CD4-positive, alpha-beta T cell treated with Interferon gamma for 1 hour (primary cell): ENCODE data around the gene COL4A1.
"Not testable (repeated sequence)": the region's sequence is repeated elsewhere in the genome, so short reads cannot be mapped to it uniquely, and the experiment has no call there.

Experiments used
- DNase-seq: peaks from one replicate; pipeline ENCODE4 v3.0.0-alpha.2; 2020

Gene COL4A1

DNA sequence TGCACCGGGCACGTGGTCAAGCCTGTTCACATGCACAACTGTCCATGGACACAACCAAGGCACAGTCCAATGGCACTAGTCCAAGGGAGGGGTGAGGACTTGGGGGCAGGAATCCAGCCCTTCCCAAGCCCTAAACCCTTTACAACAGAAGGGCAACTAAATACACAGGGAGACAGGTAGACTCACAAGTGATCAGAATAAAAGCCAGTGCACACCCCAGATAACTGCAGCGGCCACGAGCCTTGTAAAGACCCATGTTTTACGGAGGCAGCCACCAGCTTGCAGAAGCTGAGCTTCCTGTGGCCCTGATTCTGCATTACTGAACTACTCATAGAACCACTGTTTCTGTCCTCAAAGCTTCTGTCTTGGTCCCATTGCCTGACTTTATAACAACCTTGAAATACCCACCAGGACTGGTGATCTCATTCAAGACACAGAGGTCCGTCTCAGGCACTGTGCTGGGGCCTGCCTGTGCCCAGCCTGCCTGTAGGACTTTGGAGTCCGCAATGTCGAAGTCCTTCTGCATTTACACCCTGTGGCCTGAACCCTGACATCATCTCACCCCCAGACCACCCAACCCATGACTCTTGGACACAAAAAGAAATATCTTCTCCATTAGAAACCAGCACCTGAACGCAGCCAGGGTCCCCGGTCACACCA lies 181.2 kb downstream of the COL4A1 start:
- DNase-seq = no peak

DNA sequence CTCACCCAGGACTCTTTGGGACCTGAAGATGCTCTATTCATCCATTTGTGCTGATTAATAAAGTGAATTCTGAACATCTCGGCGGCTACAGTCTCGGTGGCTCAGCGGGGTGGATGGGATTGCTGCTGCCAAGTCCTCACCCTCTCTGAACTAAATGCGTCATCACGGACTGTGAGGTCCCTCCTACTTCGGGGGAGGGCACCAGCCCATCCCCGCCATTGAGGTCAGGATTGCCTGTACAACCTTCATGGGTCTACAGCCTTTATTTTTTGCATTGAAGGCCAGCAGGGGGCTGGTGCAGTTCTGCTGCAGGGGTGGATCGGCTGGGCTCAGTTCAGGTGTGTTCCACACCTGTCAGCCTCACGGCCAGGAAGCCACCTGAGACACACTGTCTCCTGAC lies 181.8 kb downstream of the COL4A1 start:
- DNase-seq = no peak

DNA sequence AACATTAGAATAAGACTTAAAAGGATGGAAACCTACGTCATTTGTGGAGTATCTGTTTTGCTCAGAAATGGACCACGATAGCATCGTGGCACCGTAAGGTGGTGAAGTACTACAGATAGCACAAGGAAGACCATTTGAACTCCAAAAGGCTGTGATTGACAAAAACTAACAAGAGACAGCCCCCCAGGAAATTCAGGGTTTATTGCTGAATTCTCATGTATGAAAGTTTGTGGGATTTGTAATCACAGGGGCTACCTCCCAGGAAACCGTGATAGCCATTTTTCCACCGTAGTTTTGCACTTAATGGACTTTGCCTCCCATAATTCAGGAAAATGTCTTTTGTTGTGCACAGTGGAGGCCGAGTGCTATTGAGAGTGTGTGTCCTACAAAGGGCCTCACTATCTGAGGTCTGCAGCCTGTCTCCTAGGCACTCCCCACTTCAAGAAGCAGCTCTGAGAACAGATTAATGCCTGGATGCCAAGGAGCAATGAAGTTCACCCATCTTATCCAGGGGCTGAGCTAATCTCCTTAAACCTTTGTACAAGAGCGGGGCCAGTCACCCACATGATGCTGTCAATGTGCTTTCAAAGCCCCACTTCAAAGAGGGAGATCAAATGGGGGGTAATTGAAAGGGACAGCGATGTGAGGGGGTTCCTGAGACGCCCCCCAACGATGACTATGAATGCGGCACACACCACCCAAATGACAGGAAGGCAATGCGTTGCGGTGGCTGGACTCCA lies 182.6 kb downstream of the COL4A1 start:
- DNase-seq = no peak

DNA sequence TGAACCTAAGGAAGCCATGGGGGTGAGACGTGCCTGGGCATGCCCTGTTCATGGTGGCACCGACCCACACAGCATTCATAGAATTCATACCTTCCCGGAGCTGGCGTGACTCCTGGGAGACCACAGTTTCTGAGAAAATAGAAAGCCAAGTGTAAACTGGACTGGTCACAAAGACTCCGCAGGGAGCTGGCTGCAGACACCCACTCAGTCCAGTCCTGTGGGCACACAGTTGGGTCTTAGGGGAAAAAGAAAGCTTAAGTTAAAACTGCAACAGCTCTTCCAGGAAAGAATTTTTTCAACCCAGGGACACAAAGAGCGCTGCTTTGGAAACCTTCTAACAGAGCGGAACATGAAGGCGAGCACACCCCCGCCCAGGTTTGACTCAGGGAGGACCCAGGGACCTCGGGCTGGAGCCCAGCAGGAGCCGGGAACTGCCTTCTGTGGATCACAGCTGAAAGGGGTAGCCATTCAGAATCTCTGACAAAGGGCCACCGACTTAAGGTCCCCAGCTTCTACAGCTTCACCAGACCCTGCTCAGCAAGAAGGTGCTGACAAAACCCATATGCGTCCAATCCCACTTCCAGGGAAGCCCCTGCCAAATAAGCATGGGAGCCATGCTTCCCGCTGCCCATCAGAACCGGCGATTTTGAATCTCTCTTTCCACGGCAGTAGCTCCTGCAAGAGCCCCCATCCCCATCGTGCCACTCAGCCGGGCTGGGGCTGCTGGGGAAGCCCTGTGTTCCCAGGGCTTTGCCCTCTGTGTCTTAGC lies 183.7 kb downstream of the COL4A1 start:
- DNase-seq = no peak

DNA sequence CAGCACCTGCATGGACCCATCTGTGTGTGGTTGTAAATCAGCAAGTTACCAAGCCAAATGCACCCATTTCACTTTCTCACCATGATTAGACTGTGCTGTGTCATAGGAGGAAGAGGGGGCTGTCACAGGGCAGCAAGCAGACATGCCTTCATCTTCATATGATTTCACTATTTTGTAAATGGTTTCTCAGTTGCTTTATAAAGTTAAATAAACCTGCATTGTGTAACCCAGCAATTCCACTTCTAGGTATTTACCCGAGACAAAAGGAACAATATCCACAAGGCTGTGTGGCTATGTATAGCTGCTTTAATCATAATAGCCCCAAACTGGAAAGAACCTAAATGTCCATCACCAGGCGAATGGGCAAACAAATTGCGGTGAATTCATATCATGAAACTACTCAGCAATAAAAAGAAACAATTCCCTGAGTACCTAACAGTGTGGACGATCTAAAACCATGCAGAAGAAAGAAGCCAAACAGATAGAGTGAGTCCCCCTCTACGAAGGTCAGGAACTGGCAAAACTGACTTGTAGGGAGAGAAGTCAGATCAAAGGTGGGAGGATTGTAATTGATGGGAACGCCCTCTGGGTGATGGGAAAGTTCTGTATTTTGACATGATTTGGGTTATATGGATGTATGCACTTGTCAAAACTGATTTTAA lies 185.4 kb downstream of the COL4A1 start:
- no peak for DNase-seq

DNA sequence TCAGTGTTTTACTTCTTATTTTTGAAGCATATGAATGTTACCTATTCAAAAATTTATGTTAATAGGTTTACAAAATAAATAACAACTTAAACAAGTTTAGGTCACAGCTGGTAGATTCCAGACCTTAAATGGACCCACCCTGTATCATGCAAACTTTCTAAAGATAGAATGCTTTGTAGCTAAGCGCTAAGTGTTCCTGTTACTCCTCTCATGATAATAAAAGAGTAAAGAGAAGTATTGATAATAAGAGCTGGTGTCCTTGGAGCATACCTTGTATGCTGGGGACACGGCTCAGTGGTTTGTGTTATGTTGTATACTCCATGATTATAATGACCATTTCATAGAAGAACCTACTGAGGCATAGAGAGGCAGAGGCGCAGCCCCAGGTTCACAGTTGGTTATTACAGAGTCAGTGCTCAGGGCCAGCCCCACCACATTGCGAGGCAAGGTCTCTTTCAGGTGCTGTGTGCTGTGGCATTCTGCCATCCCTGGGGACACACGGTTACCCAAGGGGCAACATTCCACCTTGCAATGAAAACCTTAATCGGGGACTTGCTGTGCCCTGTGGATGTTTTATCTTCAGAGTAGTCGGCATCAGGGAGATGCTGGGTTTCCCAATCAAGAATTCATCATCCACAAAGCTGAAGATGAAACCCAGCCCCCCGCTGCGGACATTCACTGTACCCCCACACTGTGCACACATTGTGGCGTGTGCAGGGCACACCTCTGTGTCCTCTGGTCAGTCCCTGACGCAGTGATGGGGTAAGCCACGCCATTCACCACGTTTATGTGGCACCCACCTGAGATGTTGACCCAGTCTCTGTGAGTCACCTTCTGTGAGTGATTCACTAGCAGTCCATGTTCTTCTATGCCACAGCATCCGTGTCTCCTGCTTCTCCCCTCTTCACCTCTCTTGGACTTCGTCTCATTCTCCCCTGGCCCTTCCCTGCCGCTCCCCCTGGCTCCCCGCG lies 186.7 kb downstream of the COL4A1 start:
- no peak for DNase-seq

DNA sequence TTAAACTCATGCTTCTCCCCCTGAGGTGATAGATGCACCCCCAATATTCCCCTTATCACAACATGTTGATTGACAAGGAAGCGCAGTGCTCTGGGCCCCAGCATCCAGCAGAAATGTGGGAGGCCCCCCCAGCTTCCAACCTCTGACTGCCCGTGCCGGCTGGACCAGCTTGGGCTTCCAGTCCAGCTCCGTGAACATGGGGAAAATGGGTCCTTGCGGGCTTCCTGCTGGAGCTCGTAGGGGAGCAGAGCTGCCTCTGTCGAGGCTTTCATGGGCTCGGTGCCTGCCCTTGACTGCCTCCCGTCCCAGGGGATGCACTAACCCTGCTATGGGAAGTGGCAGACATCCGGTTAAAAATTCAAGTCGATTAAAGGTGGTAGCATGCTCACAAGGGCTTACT lies 188.9 kb downstream of the COL4A1 start:
- no peak for DNase-seq

DNA sequence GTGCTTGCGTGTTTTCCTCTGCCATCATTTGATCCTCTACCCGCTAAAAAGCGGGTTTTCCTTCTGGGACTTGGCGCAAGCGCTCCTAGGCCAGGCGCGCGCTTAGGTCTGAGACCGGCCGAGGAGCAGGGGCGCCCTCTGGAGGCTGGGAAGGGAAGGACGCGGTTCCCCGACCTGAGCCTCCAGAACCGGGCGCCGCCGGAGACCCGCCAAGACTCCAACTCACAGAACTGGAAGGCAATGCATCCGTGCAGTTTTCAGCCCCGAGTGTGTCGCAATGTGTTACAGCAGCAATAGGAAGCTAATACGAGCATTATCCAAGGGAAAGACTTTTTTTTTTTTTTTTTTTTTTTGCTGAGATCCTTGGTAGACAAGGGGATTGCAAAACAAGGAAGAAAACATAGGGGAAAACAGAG lies 190.9 kb downstream of the COL4A1 start:
- DNase-seq = no peak

DNA sequence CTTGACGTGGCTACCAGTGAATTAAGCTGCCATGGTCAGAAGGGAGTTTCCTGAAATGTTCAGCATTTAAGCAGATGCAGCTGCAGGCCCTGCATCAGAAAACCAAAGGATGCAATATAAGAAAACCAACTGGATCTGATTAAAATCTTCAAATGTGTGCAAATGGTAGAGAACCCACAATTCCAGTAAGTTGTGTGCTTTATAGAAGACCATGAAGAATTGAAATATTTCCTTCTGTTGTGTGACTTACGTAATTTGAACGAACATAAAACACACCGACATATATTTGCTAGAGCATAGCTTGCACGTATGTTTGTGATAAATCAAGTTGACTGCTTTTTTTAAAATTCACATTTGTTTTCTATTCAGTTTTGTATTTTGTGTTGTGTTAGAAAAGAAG lies 191.4 kb downstream of the COL4A1 start:
- DNase-seq = no peak

DNA sequence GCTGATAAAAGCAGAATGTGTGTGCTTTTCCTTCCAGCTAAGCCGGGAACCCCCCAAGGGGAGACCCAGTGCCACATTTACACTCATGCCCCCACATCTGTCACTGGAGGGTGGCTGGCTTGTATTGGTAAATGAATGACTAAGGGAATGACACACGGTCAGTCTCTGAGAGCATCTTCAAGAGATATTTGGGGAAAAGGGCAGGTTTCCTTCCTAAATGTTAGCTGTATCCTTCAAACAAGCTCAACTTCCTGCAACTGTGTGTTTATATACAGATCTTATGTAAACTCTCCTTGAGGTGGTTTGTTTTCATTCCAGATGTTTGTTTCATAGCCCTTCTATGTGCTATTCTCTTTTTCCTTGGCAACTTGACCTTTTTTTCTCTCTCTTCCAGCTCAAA lies 192.6 kb downstream of the COL4A1 start:
- no peak for DNase-seq

DNA sequence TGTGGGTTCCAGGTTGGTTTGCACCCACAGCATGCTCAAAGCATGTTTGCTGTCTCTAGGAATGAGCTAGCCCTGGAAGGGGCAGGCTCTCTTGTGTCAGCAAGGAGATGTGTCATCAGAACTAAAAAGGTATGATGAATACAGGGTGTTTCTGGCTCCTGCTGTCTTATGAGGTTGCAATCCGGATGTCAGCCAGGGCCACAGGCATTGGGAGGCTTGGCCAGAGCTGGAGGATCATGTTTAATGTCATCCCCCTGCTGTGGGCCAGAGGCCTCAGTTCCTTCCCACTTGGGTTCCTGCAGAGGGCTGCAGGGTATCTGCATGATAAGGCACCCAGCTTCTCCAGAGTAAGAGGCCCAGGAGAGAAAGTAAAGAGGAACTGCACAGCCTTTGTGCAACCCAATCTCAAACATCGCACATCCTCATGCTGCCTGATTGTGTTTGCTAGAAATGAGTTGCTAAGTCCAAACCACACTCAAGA lies 193.6 kb downstream of the COL4A1 start:
- no peak for DNase-seq

DNA sequence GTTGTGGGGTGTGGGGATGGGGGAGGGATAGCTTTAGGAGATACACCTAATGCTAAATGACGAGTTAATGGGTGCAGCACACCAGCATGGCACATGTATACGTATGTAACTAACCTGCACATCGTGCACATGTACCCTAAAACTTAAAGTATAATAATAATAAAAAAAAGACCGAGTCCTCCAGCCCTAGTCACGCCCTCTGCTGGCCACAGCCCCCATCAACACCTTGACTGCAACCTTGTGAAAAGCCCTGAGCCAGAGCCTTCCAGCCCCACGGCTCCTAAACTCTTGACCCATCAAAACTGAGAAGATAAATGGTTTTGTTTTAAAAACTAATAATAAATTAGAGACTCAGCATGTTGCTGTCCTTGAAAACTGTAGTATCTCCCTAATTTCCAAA lies 194.6 kb downstream of the COL4A1 start:
- DNase-seq = not testable (repeated sequence)

DNA sequence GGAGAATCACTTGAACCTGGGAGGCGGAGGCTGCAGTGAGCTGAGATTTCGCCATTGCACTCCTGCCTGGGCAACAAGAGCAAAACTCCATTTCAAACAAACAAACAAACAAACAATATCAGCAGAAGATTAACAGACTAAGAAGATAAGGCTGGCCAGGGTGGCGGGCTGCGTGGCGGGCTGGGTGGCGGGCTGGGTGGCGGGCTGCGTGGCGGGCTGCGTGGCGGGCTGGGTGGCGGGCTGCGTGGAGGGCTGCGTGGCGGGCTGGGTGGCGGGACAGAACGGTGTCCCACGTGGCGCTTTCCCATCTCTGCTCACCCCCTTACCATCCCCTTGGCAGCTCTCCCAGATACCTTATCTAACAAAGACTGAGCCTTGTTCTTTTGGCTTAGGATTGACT lies 196.2 kb downstream of the COL4A1 start:
- DNase-seq = no peak

DNA sequence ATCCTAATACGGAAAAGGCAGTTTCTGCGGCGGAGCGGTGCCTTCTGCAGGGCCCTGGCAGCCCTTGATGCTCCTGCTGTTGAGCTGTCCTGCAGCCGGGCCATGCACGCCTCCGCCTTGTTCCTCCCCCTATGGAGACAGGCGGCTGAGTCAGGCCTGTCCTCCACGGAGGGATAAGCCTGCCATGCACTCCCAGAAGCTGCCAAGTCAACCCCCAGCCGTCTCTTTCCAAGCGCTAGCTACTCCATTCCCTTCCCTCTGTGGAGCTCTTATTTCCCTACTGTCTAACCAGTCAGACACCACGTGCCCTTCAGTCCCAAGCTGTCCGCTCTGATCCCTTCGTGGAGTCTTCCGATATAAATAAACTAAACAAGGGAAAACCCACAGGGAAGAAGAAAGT lies 197.0 kb downstream of the COL4A1 start:
- no peak for DNase-seq

DNA sequence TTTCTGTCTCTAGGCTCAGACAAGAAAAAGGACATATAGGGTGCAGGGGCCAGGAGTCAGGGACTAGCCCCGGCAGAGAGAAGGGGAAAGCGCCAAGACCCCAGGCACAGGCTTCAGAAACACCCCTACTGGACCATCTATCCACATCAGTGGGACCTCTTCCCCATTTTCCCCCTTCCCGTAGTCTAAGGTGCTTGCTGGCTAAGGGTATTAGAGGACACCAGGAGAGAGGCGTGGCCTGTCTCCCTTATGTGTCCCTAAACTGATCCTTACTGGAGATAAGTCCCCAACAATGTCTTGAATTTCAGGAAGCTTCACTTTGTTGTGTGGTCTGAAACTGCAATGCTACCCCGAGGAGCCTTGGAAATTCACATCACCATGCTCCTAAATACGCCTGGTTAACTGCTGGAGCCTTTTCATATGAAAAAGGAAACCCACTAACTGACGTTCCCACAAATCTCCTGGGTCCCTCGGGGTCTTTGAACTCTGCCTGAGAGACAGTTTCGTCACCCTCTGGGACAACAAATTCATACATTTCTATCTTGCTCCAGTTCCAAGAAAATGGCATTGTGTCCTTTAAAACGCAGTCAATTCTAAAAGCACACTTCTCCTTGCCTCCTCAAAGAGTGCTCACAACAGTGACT lies 197.7 kb downstream of the COL4A1 start:
- no peak for DNase-seq

DNA sequence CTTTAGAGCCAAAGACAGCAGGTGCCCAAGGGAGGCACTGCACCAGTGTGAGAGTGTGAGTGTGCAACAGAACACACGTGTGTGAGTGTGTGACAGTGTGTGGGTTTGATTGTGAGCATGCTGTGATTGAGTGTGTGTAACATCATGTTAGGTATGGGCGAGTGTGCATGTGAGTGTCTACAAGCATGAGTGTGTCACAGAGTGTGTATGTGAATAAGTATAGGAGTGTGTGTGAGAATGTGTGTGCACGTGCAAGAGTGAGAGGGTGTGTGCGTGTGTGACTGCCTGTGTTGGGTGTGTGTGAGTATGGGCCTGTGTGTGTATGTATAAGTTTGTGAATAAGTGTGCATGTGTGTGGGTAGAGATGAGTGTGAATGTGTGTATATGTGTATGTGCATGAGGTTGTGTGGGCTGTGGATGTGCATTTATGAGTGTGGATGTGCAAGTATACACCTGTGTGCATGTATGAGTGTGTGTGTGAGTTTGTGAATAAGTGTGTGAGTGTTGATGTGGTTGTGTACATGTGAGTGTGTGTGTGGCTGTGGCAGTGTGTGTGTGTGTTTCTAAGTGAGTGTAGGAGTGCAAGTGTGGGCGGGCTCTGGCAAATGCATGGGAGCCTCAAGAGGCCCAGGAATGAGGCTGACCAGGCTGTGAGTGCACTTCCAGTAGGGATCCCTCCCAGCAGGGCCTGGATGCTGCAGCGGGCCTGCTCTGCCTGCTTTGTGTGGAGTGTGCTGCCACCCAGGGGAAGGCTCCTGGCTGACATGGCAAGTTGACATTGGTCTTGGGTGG lies 198.4 kb downstream of the COL4A1 start:
- no peak for DNase-seq

DNA sequence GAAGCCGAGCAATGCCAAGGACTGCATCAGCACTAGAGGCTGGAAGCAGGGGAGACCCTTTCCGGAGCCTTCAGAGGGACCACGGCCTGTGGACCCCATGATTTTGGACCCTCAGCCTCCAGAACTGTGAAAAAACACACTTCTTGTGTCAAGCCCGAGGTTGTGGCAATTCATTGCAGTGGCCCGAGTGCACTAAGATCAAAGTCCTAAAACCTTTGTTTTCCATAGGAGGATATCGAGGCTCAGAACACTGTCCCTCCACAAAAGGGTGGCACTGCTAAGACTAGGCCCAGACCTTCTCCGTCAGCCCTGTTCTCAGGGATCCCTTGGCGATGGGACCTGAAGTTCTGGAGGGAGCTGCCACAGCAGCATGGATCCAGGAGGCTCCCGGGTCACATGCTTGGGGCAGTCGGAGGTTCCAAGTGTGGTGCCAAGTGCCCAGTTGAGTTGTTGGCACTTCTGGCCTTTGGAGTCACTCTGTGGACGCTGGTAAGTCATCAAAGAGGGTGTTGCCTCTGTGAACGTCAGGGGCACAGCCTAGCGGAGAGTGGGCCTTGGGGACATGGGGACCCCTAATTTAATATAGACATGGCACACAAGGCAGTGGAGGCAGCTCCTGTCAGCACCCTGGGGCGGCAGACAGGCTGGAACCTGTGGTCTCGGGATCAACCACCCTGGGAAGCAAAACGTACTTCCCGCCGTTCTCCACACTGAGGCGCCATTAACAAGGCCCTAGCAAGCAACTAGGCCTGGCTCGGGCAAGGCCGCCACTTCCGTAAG lies 199.2 kb downstream of the COL4A1 start:
- no peak for DNase-seq

DNA sequence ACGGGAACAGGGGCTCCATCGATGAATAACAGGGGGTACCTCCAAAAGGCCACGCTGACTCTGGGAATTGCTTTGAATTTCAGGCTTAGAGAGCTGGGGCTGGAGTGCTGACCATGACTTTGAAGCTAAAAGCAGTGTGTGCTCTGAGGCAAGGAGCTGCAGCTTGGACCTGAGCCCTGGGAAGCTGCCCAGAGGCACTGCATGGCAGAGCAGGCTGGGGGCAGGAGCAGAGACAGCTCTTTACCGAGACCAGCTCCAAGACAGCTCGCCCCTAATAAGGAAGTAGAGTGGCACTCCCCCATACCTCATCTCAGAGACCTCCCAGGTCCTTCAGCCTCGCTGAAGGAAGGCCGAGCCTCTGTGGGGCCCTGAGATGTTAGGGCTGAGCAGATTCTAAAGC lies 200.2 kb downstream of the COL4A1 start:
- no peak for DNase-seq

DNA sequence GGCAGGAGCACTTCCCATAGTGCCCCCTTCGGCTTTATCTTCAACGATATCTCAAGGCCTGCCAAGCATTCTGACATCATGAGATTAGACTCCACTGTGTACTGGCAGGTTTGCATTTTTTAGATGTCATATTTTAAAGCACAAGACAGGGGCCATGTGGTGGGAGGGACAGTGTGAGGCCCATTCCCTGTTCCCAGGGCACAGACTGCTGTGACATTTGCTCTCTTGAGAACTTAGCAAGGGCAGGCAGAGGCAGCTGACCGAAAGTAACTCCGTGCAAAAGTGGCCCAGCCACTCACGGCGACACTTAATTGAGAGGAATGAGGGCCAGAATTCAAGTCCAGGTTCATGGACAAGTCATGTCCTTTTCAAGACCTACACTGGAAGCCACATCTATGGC lies 201.8 kb downstream of the COL4A1 start:
- no peak for DNase-seq

DNA sequence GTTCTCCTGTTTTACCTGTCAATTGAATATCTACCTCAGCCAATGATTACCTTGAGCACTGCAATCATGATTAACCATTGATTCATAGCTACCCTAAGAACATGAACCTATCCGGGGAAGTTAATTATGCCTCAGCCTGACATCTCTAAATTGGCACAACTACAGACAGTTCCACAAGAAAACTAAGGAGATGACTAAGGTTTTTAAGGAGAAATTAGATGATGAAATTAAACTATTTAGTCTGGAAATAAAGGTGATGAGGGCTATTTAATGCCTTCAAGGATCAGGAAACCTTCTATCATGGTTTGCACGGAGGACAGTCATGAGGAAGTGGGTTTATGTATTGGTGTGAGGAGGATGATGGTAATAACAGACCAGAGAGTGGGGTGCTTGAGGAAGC lies 203.4 kb downstream of the COL4A1 start:
- no peak for DNase-seq
